Peyer's patch (tissue), 4 donors: ENCODE results near the gene ENPEP.

Experiments
- CTCF ChIP-seq, 6 experiments: fragments of 450-650 bp in 4 of 6; fragments of 200-600 bp in 2 of 6; sonication (generic) in 1 of 6; IDR thresholded peaks; one replicate each; pipeline ENCODE4 v1.5.1; 2017 to 2019; ENCODE audit warnings: antibody characterized with exemption in 6 of 6, mild to moderate bottlenecking in 3 of 6, moderate library complexity in 1 of 6
- POLR2A ChIP-seq, 2 donors: fragments of 450-650 bp; IDR thresholded peaks; one replicate each; pipeline ENCODE4 v1.5.1; 2017; ENCODE audit warnings: antibody characterized with exemption in 2 of 2, mild to moderate bottlenecking in 2 of 2, moderate library complexity in 2 of 2

DNA sequence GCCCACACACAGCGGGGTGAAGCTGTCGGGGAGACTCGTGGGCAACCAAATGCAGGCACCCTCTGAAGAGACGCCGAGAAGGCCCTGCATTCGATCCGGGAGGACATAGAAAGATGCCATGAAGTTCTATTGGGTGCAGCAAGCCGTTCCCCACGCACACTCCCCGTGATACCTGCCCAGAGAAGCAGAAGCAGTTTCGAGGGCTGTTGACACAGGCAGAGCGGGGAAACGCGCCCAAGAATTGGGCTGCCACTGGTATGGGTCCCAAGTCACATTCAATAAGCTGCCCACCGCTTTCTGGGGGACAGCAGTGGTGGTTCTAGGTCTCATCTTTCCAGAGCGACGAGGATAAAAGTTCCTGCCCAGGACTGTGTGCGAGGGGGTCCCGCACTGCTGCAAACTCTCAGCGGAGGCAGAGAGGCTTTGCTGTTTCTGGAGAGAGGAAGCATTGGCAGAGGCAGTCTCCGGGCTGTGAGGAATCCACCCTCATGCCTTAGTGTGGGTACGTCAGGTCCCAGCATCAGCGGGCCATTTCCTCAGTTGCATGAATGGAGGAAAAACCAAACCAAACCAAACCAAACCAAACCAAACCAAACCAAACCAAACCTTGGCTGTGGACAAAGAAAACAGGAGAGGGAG is 136.8 kb downstream of the ENPEP start:
- TF ChIP-seq CTCF (IDR thresholded peaks at IDR 0.05) (no peak), POLR2A (IDR thresholded peaks at IDR 0.05) (no peak)
